ENCODE data around the gene ARL5A. TPM values are rescaled to one million over a fixed set of nuclear protein-coding genes. Genes with fewer than 3 reads are reported as not detected.
"Not testable (repeated sequence)": the region's sequence is repeated elsewhere in the genome, so short reads cannot be mapped to it uniquely, and the experiment has no call there.

Gene ARL5A
- total RNA-seq, 4 donors from 2014 or later = 64.4 to 79.4 (median 71.0) TPM

DNA sequence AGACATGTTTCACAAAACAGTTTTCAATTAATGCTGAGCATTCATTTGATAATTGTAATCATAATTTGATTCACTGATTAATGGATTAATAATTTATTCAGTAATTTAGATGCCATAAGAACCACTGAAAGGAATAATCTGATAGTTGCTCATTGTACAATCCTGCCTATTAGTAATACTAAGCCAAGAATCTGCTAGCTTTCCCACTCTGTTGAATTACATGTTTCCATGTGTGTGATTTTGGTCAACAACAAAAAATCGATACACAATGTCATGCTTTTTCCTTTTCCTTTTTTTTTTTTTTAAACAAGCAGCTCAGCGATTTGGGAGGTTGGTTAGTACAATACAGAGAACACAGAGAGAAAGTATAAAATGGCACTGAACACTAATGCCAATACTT lies 25.9 kb downstream of the ARL5A start:
- Histone ChIP-seq H3K27ac (no peak overlapping the region), H3K4me1 (peaks cover 0 to 1% of the 10 kb centered on the region in 2 donors), H3K36me3 (peaks cover 23 to 24% of the 10 kb centered on the region in 2 donors), H3K4me3 (replicated peaks in 1 of 3) (no peak overlapping the region), H3K27me3 (no peaks in the 10 kb centered on the region), H3K9me3 (no peaks in the 10 kb centered on the region)
- DNase-seq = no peak
- TF ChIP-seq POLR2A (IDR thresholded peaks at IDR 0.05) = no peak
- TF ChIP-seq, protein P1, sequence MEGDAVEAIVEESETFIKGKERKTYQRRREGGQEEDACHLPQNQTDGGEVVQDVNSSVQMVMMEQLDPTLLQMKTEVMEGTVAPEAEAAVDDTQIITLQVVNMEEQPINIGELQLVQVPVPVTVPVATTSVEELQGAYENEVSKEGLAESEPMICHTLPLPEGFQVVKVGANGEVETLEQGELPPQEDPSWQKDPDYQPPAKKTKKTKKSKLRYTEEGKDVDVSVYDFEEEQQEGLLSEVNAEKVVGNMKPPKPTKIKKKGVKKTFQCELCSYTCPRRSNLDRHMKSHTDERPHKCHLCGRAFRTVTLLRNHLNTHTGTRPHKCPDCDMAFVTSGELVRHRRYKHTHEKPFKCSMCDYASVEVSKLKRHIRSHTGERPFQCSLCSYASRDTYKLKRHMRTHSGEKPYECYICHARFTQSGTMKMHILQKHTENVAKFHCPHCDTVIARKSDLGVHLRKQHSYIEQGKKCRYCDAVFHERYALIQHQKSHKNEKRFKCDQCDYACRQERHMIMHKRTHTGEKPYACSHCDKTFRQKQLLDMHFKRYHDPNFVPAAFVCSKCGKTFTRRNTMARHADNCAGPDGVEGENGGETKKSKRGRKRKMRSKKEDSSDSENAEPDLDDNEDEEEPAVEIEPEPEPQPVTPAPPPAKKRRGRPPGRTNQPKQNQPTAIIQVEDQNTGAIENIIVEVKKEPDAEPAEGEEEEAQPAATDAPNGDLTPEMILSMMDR (IDR thresholded peaks at IDR 0.05) = no peak
- WGBS, 2 donors = 93 to 94% methylated on average over 2 of the region's 2 CpGs
- intact Hi-C loops (cut with DNase I) = no loop called here

DNA sequence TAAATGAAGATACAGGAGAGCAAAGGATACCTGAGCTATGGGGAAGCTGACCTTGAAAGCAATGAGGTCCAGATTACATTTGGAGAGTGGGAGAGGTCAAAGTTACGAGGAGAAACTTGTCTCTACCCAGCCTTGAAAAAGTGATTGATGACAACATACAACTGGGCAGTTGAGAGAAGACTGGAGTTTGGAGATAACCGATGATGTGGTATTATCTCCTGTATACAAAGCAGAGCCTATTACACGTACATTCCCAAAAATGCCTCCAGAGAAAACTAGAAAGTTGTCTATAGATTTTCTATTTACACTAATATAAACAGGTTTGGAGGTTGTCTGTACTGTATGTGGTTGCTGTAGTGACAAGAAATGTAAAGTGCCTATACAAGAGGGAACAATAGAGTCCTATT lies 28.3 kb downstream of the ARL5A start:
- Histone ChIP-seq H3K9me3 (no peaks in the 10 kb centered on the region), H3K27me3 (no peaks in the 10 kb centered on the region), H3K4me1 (peaks cover 6 to 7% of the 10 kb centered on the region in 2 donors), H3K36me3 (peaks cover 8 to 13% of the 10 kb centered on the region in 2 donors), H3K4me3 (replicated peaks in 1 of 3) (no peak overlapping the region), H3K27ac (no peak overlapping the region)
- TF ChIP-seq, protein P1 (IDR thresholded peaks at IDR 0.05) = no peak
- TF ChIP-seq POLR2A (IDR thresholded peaks at IDR 0.05) = no peak
- 96 to 98% methylated on average over 3 of the region's 3 CpGs for WGBS, 2 donors
- no peak for DNase-seq
- intact Hi-C loops (cut with DNase I) = no loop called here

DNA sequence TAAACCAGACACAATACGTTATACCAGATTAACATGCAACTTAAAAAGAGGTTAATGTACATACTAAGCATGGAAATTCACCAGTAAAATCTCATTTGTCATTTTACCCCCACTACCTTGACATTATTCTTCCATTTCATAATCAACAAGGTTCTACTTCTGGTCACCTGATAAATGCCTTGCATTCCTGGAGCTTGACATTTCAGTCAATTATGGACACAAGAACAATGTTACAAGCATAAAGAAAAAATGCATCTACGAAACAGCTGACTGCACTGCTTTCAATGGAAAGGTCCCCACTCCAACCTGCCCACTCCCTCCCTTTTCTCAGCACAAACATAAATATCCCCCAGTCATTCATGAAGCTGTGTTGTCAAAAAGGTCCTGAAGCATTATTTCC lies 31.4 kb downstream of the ARL5A start:
- no peak for DNase-seq
- no peak overlapping the region for H3K27ac ChIP-seq
- WGBS, 2 donors = 86 to 94% methylated on average over 2 of the region's 2 CpGs
- H3K4me3 ChIP-seq (replicated peaks in 1 of 3) = no peak overlapping the region
- H3K9me3 ChIP-seq = no peaks in the 10 kb centered on the region
- peaks cover 0 to 6% of the 10 kb centered on the region in 2 donors for H3K36me3 ChIP-seq
- peaks cover 6 to 7% of the 10 kb centered on the region in 2 donors for H3K4me1 ChIP-seq
- TF ChIP-seq, protein P1 (IDR thresholded peaks at IDR 0.05) = no peak
- TF ChIP-seq POLR2A (IDR thresholded peaks at IDR 0.05) = no peak
- intact Hi-C loops (cut with DNase I) = no loop called here
- H3K27me3 ChIP-seq = no peaks in the 10 kb centered on the region

DNA sequence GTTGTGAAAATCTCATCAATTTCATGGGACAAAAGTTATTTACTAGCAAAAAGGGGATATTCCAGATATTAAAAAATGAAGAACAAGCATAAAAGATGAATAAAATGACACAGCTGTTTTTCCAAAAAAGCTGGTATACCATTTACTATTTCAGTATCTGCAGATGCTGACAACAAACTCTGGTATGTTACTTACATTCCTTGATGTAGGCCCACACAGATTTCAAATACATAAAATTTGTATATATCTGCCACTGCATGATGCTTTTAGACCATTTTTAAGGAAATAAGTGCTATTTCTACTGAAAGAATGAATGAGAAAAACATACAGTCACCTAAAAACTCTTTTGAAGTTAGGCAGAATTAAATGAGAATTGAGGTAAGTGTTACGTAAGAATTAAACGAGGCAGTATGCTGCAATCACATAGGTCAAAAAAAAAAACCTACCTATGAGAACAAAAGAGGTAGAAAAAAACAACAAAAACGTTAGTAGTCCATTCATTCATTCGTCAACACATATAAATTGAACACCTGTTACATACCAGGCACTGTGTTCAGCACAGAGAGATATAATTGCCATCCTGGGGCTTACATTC lies 32.5 kb downstream of the ARL5A start:
- intact Hi-C loops (cut with DNase I) = no loop called here
- H3K4me3 ChIP-seq (replicated peaks in 1 of 3) = no peak overlapping the region
- H3K36me3 ChIP-seq = peaks cover 0 to 3% of the 10 kb centered on the region in 2 donors
- H3K27ac ChIP-seq = no peak overlapping the region
- no peak for TF ChIP-seq POLR2A (IDR thresholded peaks at IDR 0.05)
- TF ChIP-seq, protein P1 (IDR thresholded peaks at IDR 0.05) = no peak
- DNase-seq = no peak
- WGBS, 2 donors = 78 to 81% methylated on average over 4 of the region's 4 CpGs
- H3K27me3 ChIP-seq = no peaks in the 10 kb centered on the region
- no peaks in the 10 kb centered on the region for H3K9me3 ChIP-seq
- H3K4me1 ChIP-seq = peaks cover 6 to 7% of the 10 kb centered on the region in 2 donors

DNA sequence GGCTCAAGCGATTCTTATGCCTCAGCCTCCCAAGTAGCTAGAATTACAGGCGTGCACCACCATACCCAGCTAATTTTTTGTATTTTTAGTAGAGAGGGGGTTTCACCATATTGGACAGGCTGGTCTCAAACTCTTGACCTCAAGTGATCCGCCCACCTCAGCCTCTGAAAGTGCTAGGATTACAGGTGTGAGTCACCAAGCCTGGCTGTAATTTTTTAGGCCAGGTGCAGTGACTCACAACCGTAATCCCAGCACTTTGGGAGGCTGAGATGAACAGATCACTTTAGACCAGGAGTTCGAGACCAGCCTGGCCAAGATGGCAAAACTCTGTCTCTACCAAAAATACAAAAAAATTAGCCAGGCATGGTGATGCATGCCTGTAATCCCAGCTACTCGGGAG lies 33.8 kb downstream of the ARL5A start:
- H3K27me3 ChIP-seq; H3K36me3 ChIP-seq; H3K9me3 ChIP-seq; H3K4me3 ChIP-seq (replicated peaks in 1 of 3); DNase-seq; H3K27ac ChIP-seq; H3K4me1 ChIP-seq; intact Hi-C loops (cut with DNase I): not testable (repeated sequence)
- WGBS, 2 donors = 95 to 98% methylated on average over 6 of the region's 6 CpGs
